Smooth muscle cell (in vitro differentiated cells): ENCODE measurements around the gene PALM. TPM values are rescaled to one million over a fixed set of nuclear protein-coding genes. Genes with fewer than 3 reads are reported as not detected.

ENCODE experiments used
- DNase-seq: peaks from one replicate; lab custom pipeline; 2025; ENCODE audit not compliant: unreplicated experiment; lab: John Stamatoyannopoulos, UW
- H2AFZ ChIP-seq: fragments of 200-600 bp; sonication (generic); 2 replicates; pipeline ENCODE4 v1.6.0; 2016; ENCODE audit warnings: antibody characterized with exemption, low read depth, mild to moderate bottlenecking
- H3F3A ChIP-seq: fragments of 200-600 bp; sonication (generic); 2 replicates; pipeline ENCODE4 v1.6.0; 2017; ENCODE audit warnings: antibody characterized with exemption, low read depth
- H3K27ac ChIP-seq: fragments of 200-600 bp; sonication (generic); 2 replicates; pipeline ENCODE4 v1.5.1; 2016; ENCODE audit warnings: low read depth, mild to moderate bottlenecking
- H3K27me3 ChIP-seq: fragments of 200-600 bp; sonication (generic); 2 replicates; pipeline ENCODE4 v1.6.1; 2016; ENCODE audit warnings: low read depth, mild to moderate bottlenecking
- H3K36me3 ChIP-seq: fragments of 200-600 bp; sonication (generic); 2 replicates; pipeline ENCODE4 v1.5.1; 2016; ENCODE audit warnings: low read depth
- H3K4me1 ChIP-seq: fragments of 200-600 bp; sonication (generic); 2 replicates; pipeline ENCODE4 v1.5.1; 2016; ENCODE audit warnings: low read depth
- H3K4me2 ChIP-seq: fragments of 200-600 bp; sonication (generic); 2 replicates; pipeline ENCODE4 v1.6.0; 2016; ENCODE audit warnings: mild to moderate bottlenecking
- H3K4me3 ChIP-seq: fragments of 200-600 bp; sonication (generic); 2 replicates; pipeline ENCODE4 v1.5.1; 2016; ENCODE audit warnings: mild to moderate bottlenecking
- H3K79me2 ChIP-seq: fragments of 200-600 bp; sonication (generic); 2 replicates; pipeline ENCODE4 v1.6.0; 2016; ENCODE audit warnings: low read depth, mild to moderate bottlenecking
- H3K9ac ChIP-seq: fragments of 200-600 bp; sonication (generic); 2 replicates; pipeline ENCODE4 v1.6.0; 2016; ENCODE audit warnings: low read depth
- H3K9me3 ChIP-seq: fragments of 200-600 bp; sonication (generic); replicated peaks from 2 replicates; pipeline ENCODE4 v1.5.1; 2016; ENCODE audit warnings: low read depth
- H4K20me1 ChIP-seq: fragments of 200-600 bp; sonication (generic); 2 replicates; pipeline ENCODE4 v1.6.0; 2016; ENCODE audit warnings: low read depth
- CTCF ChIP-seq: fragments of 200-600 bp; sonication (generic); IDR thresholded peaks from 2 replicates; pipeline ENCODE4 v1.5.1; 2017; ENCODE audit warnings: borderline replicate concordance, mild to moderate bottlenecking, antibody characterized with exemption; ENCODE audit not compliant: insufficient read depth, poor library complexity, severe bottlenecking
- WGBS: methylation state at CpG from one replicate; pipeline ENCODE4 v1.1.7; 2016; ENCODE audit warnings: low lambda C conversion rate; 5-methylcytosine and 5-hydroxymethylcytosine counted together
- polyA plus RNA-seq: library from polyadenylated mRNA; unstranded; fragments of >200 nt; fragmentation: Nextera tagmentation; extraction: Ambion mirVana; gene quantifications from 2 replicates; pipeline ENCODE4 v1.2.1, GENCODE V29; 2016
- total RNA-seq: library from RNA; depleted of rRNA; stranded (reverse); fragments of >200 nt; gene quantifications from 2 replicates; pipeline ENCODE4 v1.2.3, GENCODE V29; 2014

The PALM gene
- total and polyA plus RNA-seq, 2 experiments from 2014 or later = 11.1 to 16.6 TPM

GRCh38 chr19:711254-711653 lies 2.5 kb downstream of the PALM start:
- TF ChIP-seq CTCF = no peak
- Histone ChIP-seq H3K27me3 (no peaks in the 10 kb centered on the region), H3K79me2 (peaks cover 10% of the 10 kb centered on the region), H3K36me3 (no peaks in the 10 kb centered on the region), H3K27ac (no peak overlapping the region), H3K9me3 (no peaks in the 10 kb centered on the region), H3K9ac (no peak overlapping the region), H4K20me1 (peaks cover 11% of the 10 kb centered on the region), H3K4me2 (no peak overlapping the region), H3K4me3 (no peak overlapping the region), H3K4me1 (peaks cover 15% of the 10 kb centered on the region), H3F3A (no peaks in the 10 kb centered on the region), H2AFZ (no peak overlapping the region)
- no peak for DNase-seq
- WGBS = 62% methylated on average over 8 of the region's 8 CpGs

- no peaks in the 10 kb centered on the region for H3K36me3 ChIP-seq
- no peak overlapping the region for H3K9ac ChIP-seq
- no peak for DNase-seq
- H3K27me3 ChIP-seq = no peaks in the 10 kb centered on the region
- H3K27ac ChIP-seq = no peak overlapping the region
- H2AFZ ChIP-seq = no peak overlapping the region
- no peaks in the 10 kb centered on the region for H3K9me3 ChIP-seq
- peaks cover 11% of the 10 kb centered on the region for H4K20me1 ChIP-seq
- H3K4me3 ChIP-seq = no peak overlapping the region
- H3K4me1 ChIP-seq = peaks cover 7% of the 10 kb centered on the region
- H3K4me2 ChIP-seq = no peak overlapping the region
- TF ChIP-seq CTCF = no peak
- 100% methylated on average over 3 of the region's 3 CpGs for WGBS
- H3K79me2 ChIP-seq = peaks cover 10% of the 10 kb centered on the region
- H3F3A ChIP-seq = no peaks in the 10 kb centered on the region
Observed at GRCh38 chr19:715347-715746, 6.6 kb downstream of the PALM start.

GRCh38 chr19:718251-718951 lies 9.7 kb downstream of the PALM start:
- H3K9ac ChIP-seq = no peak overlapping the region
- H3F3A ChIP-seq = no peaks in the 10 kb centered on the region
- WGBS = 77% methylated on average over 21 of the region's 23 CpGs
- H3K27me3 ChIP-seq = no peaks in the 10 kb centered on the region
- H4K20me1 ChIP-seq = peaks cover 14% of the 10 kb centered on the region
- H3K36me3 ChIP-seq = no peaks in the 10 kb centered on the region
- no peak overlapping the region for H3K4me3 ChIP-seq
- H3K4me2 ChIP-seq = no peak overlapping the region
- no peak for DNase-seq
- no peak for TF ChIP-seq CTCF
- no peaks in the 10 kb centered on the region for H3K9me3 ChIP-seq
- H2AFZ ChIP-seq = no peak overlapping the region
- H3K27ac ChIP-seq = no peak overlapping the region
- no peaks in the 10 kb centered on the region for H3K4me1 ChIP-seq
- H3K79me2 ChIP-seq = peaks cover 6% of the 10 kb centered on the region

GRCh38 chr19:718991-719512 lies 10.3 kb downstream of the PALM start:
- H2AFZ ChIP-seq = no peak overlapping the region
- H4K20me1 ChIP-seq = peaks cover 17% of the 10 kb centered on the region
- no peak overlapping the region for H3K4me2 ChIP-seq
- H3K4me1 ChIP-seq = no peaks in the 10 kb centered on the region
- 75% methylated on average over 33 of the region's 54 CpGs for WGBS
- DNase-seq = no peak
- no peak overlapping the region for H3K4me3 ChIP-seq
- H3F3A ChIP-seq = no peaks in the 10 kb centered on the region
- no peaks in the 10 kb centered on the region for H3K27me3 ChIP-seq
- no peaks in the 10 kb centered on the region for H3K36me3 ChIP-seq
- TF ChIP-seq CTCF = no peak
- H3K27ac ChIP-seq = no peak overlapping the region
- no peaks in the 10 kb centered on the region for H3K9me3 ChIP-seq
- H3K9ac ChIP-seq = no peak overlapping the region
- H3K79me2 ChIP-seq = peaks cover 5% of the 10 kb centered on the region
